ENCODE results near the gene RNU5D-1.

The RNU5D-1 gene

GRCh38 chr1:44721485-44722361, 9.2 kb downstream of the RNU5D-1 start:
- WGBS (ENCODE audit: insufficient coverage), result 28% methylated on average over 3 of the region's 14 CpGs
- peaks cover 5 to 63% (median 52%) of the 10 kb centered on the region in 4 experiments for H3K4me1 ChIP-seq (ENCODE audit: control extremely low read depth in 1 of 4, control insufficient read depth in 4 of 4, insufficient read depth in 4 of 4, low read length in 3 of 4)
- no peaks in the 10 kb centered on the region for H3K9me3 ChIP-seq (ENCODE audit: control extremely low read depth in 1 of 5, control insufficient read depth in 4 of 5, insufficient read depth in 2 of 5, low read depth in 1 of 5, low read length in 4 of 5)
- H3K27ac ChIP-seq (ENCODE audit: insufficient read depth in 1 of 2, low read depth in 1 of 2, low read length in 2 of 2, poor library complexity in 1 of 2, severe bottlenecking in 2 of 2), result peak overlapping the region; percentile 98 to 99
- CTCF ChIA-PET, result interaction anchor here (0.7 to 2.6 kb wide), 8 partner anchors 9 to 100 kb away, joined by 3 to 19 read pairs (median 4); partner anchors contain the start of genes BTBD19 and RNU5D-1
- POLR2A ChIA-PET, result interaction anchor here (0.5 to 3.2 kb wide), 36 partner anchors 9 to 1581 kb away, joined by 3 to 150 read pairs (median 5); partner anchors contain the start of genes ARMH1, BEST4, BTBD19 and DMAP1
- peak; percentile 96 to 99 (median 97) for DNase-seq
- H3K36me3 ChIP-seq (ENCODE audit: control insufficient read depth in 4 of 4, insufficient read depth in 4 of 4, low read length in 3 of 4), result peaks cover 0 to 5% (median 1%) of the 10 kb centered on the region in 4 experiments
- no peaks in the 10 kb centered on the region for H3K27me3 ChIP-seq (replicated peaks in 2 of 5; ENCODE audit: control insufficient read depth in 4 of 5, insufficient read depth in 5 of 5, low read length in 4 of 5)
- H3K4me3 ChIP-seq (ENCODE audit: control insufficient read depth in 1 of 7, extremely low read depth in 1 of 7, insufficient read depth in 4 of 7, low read depth in 2 of 7, low read length in 6 of 7), result peak overlapping the region in 4 of 7 experiments; percentile 2 to 32 (median 18)

GRCh38 chr1:44720281-44720680, 10.7 kb downstream of the RNU5D-1 start:
- ChIA-PET CTCF (interaction anchor here (0.7 to 3.5 kb wide), 4 partner anchors 11 to 36 kb away, joined by 3 to 12 read pairs (median 4); no protein-coding TSS in a partner anchor), POLR2A (interaction anchor here (1.0 to 3.2 kb wide), 7 partner anchors 10 to 102 kb away, joined by 3 to 150 read pairs (median 8); partner anchors contain the start of genes BTBD19, DYNLT4 and RNU5D-1)
- no peak overlapping the region for H3K4me3 ChIP-seq (ENCODE audit: control insufficient read depth in 1 of 7, extremely low read depth in 1 of 7, insufficient read depth in 4 of 7, low read depth in 2 of 7, low read length in 6 of 7)
- peaks cover 6 to 62% (median 51%) of the 10 kb centered on the region in 4 experiments for H3K4me1 ChIP-seq (ENCODE audit: control extremely low read depth in 1 of 4, control insufficient read depth in 4 of 4, insufficient read depth in 4 of 4, low read length in 3 of 4)
- no peak for DNase-seq
- no peak overlapping the region for H3K27ac ChIP-seq (ENCODE audit: insufficient read depth in 1 of 2, low read depth in 1 of 2, low read length in 2 of 2, poor library complexity in 1 of 2, severe bottlenecking in 2 of 2)
- H3K36me3 ChIP-seq (ENCODE audit: control insufficient read depth in 4 of 4, insufficient read depth in 4 of 4, low read length in 3 of 4), result peaks cover 0 to 3% (median 0%) of the 10 kb centered on the region in 4 experiments
- H3K9me3 ChIP-seq (ENCODE audit: control extremely low read depth in 1 of 5, control insufficient read depth in 4 of 5, insufficient read depth in 2 of 5, low read depth in 1 of 5, low read length in 4 of 5), result no peaks in the 10 kb centered on the region
- H3K27me3 ChIP-seq (replicated peaks in 2 of 5; ENCODE audit: control insufficient read depth in 4 of 5, insufficient read depth in 5 of 5, low read length in 4 of 5), result no peaks in the 10 kb centered on the region
- WGBS (ENCODE audit: insufficient coverage), result 76% methylated on average over 4 of the region's 4 CpGs

GRCh38 chr1:44719318-44719717, 11.7 kb downstream of the RNU5D-1 start:
- Histone ChIP-seq H3K4me1 (ENCODE audit: control extremely low read depth in 1 of 4, control insufficient read depth in 4 of 4, insufficient read depth in 4 of 4, low read length in 3 of 4) (peaks cover 8 to 61% (median 50%) of the 10 kb centered on the region in 4 experiments), H3K27me3 (replicated peaks in 2 of 5; ENCODE audit: control insufficient read depth in 4 of 5, insufficient read depth in 5 of 5, low read length in 4 of 5) (no peaks in the 10 kb centered on the region), H3K4me3 (ENCODE audit: control insufficient read depth in 1 of 7, extremely low read depth in 1 of 7, insufficient read depth in 4 of 7, low read depth in 2 of 7, low read length in 6 of 7) (no peak overlapping the region), H3K36me3 (ENCODE audit: control insufficient read depth in 4 of 4, insufficient read depth in 4 of 4, low read length in 3 of 4) (no peaks in the 10 kb centered on the region), H3K27ac (ENCODE audit: insufficient read depth in 1 of 2, low read depth in 1 of 2, low read length in 2 of 2, poor library complexity in 1 of 2, severe bottlenecking in 2 of 2) (no peak overlapping the region), H3K9me3 (ENCODE audit: control extremely low read depth in 1 of 5, control insufficient read depth in 4 of 5, insufficient read depth in 2 of 5, low read depth in 1 of 5, low read length in 4 of 5) (no peaks in the 10 kb centered on the region)
- 88% methylated on average over 4 of the region's 5 CpGs for WGBS (ENCODE audit: insufficient coverage)
- no peak for DNase-seq
- POLR2A ChIA-PET, result interaction anchor here (3.2 kb wide), 1 partner anchor 11 kb away, joined by 150 read pairs; the partner anchor contains the start of gene RNU5D-1
- CTCF ChIA-PET, result interaction anchor here (1.1 to 3.5 kb wide), 5 partner anchors 10 to 43 kb away, joined by 3 to 12 read pairs (median 4); partner anchors contain the start of gene ARMH1

GRCh38 chr1:44718091-44718490, 12.9 kb downstream of the RNU5D-1 start:
- Histone ChIP-seq H3K4me1 (ENCODE audit: control extremely low read depth in 1 of 4, control insufficient read depth in 4 of 4, insufficient read depth in 4 of 4, low read length in 3 of 4) (peaks cover 8 to 57% (median 46%) of the 10 kb centered on the region in 4 experiments), H3K36me3 (ENCODE audit: control insufficient read depth in 4 of 4, insufficient read depth in 4 of 4, low read length in 3 of 4) (no peaks in the 10 kb centered on the region), H3K27me3 (replicated peaks in 2 of 5; ENCODE audit: control insufficient read depth in 4 of 5, insufficient read depth in 5 of 5, low read length in 4 of 5) (no peaks in the 10 kb centered on the region), H3K9me3 (ENCODE audit: control extremely low read depth in 1 of 5, control insufficient read depth in 4 of 5, insufficient read depth in 2 of 5, low read depth in 1 of 5, low read length in 4 of 5) (no peaks in the 10 kb centered on the region), H3K4me3 (ENCODE audit: control insufficient read depth in 1 of 7, extremely low read depth in 1 of 7, insufficient read depth in 4 of 7, low read depth in 2 of 7, low read length in 6 of 7) (no peak overlapping the region), H3K27ac (ENCODE audit: insufficient read depth in 1 of 2, low read depth in 1 of 2, low read length in 2 of 2, poor library complexity in 1 of 2, severe bottlenecking in 2 of 2) (no peak overlapping the region)
- no peak for DNase-seq
- 89% methylated on average over 6 of the region's 6 CpGs for WGBS (ENCODE audit: insufficient coverage)
- ChIA-PET CTCF (interaction anchor here (1.0 to 3.5 kb wide), 6 partner anchors 11 to 103 kb away, joined by 3 to 13 read pairs (median 7); partner anchors contain the start of gene ARMH1), POLR2A (interaction anchor here (0.7 kb wide), 1 partner anchor 13 kb away, joined by 7 read pairs; no protein-coding TSS in a partner anchor)

- no peaks in the 10 kb centered on the region for H3K27me3 ChIP-seq (replicated peaks in 2 of 5; ENCODE audit: control insufficient read depth in 4 of 5, insufficient read depth in 5 of 5, low read length in 4 of 5)
- H3K4me3 ChIP-seq (ENCODE audit: control insufficient read depth in 1 of 7, extremely low read depth in 1 of 7, insufficient read depth in 4 of 7, low read depth in 2 of 7, low read length in 6 of 7), result no peak overlapping the region
- no CpG with 5 or more reads among the region's 1 CpG for WGBS (ENCODE audit: insufficient coverage)
- DNase-seq, result peak in 1 of 3 donors; percentile 21
- H3K9me3 ChIP-seq (ENCODE audit: control extremely low read depth in 1 of 5, control insufficient read depth in 4 of 5, insufficient read depth in 2 of 5, low read depth in 1 of 5, low read length in 4 of 5), result no peaks in the 10 kb centered on the region
- POLR2A ChIA-PET, result interaction anchor here (0.7 kb wide), 1 partner anchor 14 kb away, joined by 7 read pairs; no protein-coding TSS in a partner anchor
- H3K27ac ChIP-seq (ENCODE audit: insufficient read depth in 1 of 2, low read depth in 1 of 2, low read length in 2 of 2, poor library complexity in 1 of 2, severe bottlenecking in 2 of 2), result no peak overlapping the region
- H3K4me1 ChIP-seq (ENCODE audit: control extremely low read depth in 1 of 4, control insufficient read depth in 4 of 4, insufficient read depth in 4 of 4, low read length in 3 of 4), result peaks cover 8 to 58% (median 48%) of the 10 kb centered on the region in 4 experiments
- CTCF ChIA-PET, result interaction anchor here (1.0 to 3.5 kb wide), 6 partner anchors 11 to 104 kb away, joined by 3 to 13 read pairs (median 7); partner anchors contain the start of gene ARMH1
- H3K36me3 ChIP-seq (ENCODE audit: control insufficient read depth in 4 of 4, insufficient read depth in 4 of 4, low read length in 3 of 4), result no peaks in the 10 kb centered on the region
Observed at GRCh38 chr1:44717653-44718052, 13.3 kb downstream of the RNU5D-1 start.

- POLR2A ChIA-PET, result no interaction called here
- peaks cover 7 to 56% (median 44%) of the 10 kb centered on the region in 4 experiments for H3K4me1 ChIP-seq (ENCODE audit: control extremely low read depth in 1 of 4, control insufficient read depth in 4 of 4, insufficient read depth in 4 of 4, low read length in 3 of 4)
- WGBS (ENCODE audit: insufficient coverage), result 100% methylated on average over 4 of the region's 4 CpGs
Observed at GRCh38 chr1:44717156-44717555, 13.8 kb downstream of the RNU5D-1 start.

More at GRCh38 chr1:44717156-44717555, 13.8 kb downstream of the RNU5D-1 start:
- Histone ChIP-seq H3K27ac (ENCODE audit: insufficient read depth in 1 of 2, low read depth in 1 of 2, low read length in 2 of 2, poor library complexity in 1 of 2, severe bottlenecking in 2 of 2) (no peak overlapping the region), H3K36me3 (ENCODE audit: control insufficient read depth in 4 of 4, insufficient read depth in 4 of 4, low read length in 3 of 4) (no peaks in the 10 kb centered on the region), H3K27me3 (replicated peaks in 2 of 5; ENCODE audit: control insufficient read depth in 4 of 5, insufficient read depth in 5 of 5, low read length in 4 of 5) (no peaks in the 10 kb centered on the region), H3K9me3 (ENCODE audit: control extremely low read depth in 1 of 5, control insufficient read depth in 4 of 5, insufficient read depth in 2 of 5, low read depth in 1 of 5, low read length in 4 of 5) (no peaks in the 10 kb centered on the region), H3K4me3 (ENCODE audit: control insufficient read depth in 1 of 7, extremely low read depth in 1 of 7, insufficient read depth in 4 of 7, low read depth in 2 of 7, low read length in 6 of 7) (no peak overlapping the region)
- DNase-seq, result no peak
- CTCF ChIA-PET, result interaction anchor here (1.0 to 3.5 kb wide), 6 partner anchors 10 to 104 kb away, joined by 3 to 13 read pairs (median 7); partner anchors contain the start of gene ARMH1
